ENCODE results near the gene ZNF219.
"Not testable (repeated sequence)": the region's sequence is repeated elsewhere in the genome, so short reads cannot be mapped to it uniquely, and the experiment has no call there.

The ZNF219 gene

GRCh38 chr14:21043387-21043973 lies 55.0 kb downstream of the ZNF219 start:
- DNase-seq (ENCODE audit: low spot score) = no peak

GRCh38 chr14:21042918-21043317 lies 55.5 kb downstream of the ZNF219 start:
- no peak for DNase-seq (ENCODE audit: low spot score)

- no peak for DNase-seq (ENCODE audit: low spot score)
Measured at GRCh38 chr14:21041676-21042433, 56.6 kb downstream of the ZNF219 start, which contains the start of gene RNASE7. Gene RNASE7 (plus strand): TSS chr14:21042362. CDS start chr14:21042993, 631 bp downstream.

GRCh38 chr14:21040941-21041340 lies 57.5 kb downstream of the ZNF219 start:
- not testable (repeated sequence) for DNase-seq (ENCODE audit: low spot score)

- no peak for DNase-seq (ENCODE audit: low spot score)
Measured at GRCh38 chr14:21040370-21040925, 58.0 kb downstream of the ZNF219 start.

Data from NAMALWA (cell line).